GM18505 (cell line): Measurements from ENCODE around the gene LRCH3.
"Not testable (repeated sequence)": the region's sequence is repeated elsewhere in the genome, so short reads cannot be mapped to it uniquely, and the experiment has no call there.

Source experiments
- ATAC-seq: cut with Tn5 transposase; IDR thresholded peaks from one replicate; pipeline ENCODE4 v1.9.1; 2021; ENCODE audit not compliant: unreplicated experiment
- POLR2A ChIP-seq: IDR thresholded peaks from 4 replicates; pipeline ENCODE4 v1.6.1; 2011; ENCODE audit warnings: borderline replicate concordance; ENCODE audit not compliant: insufficient read depth, insufficient read length; ENCODE audit errors: extremely low read depth

LRCH3 gene

GRCh38 chr3:197926418-197926817 lies 135.4 kb downstream of the LRCH3 start:
- ATAC-seq = no peak
- TF ChIP-seq POLR2A = no peak

GRCh38 chr3:197927578-197927977 lies 136.5 kb downstream of the LRCH3 start:
- ATAC-seq = not testable (repeated sequence)

GRCh38 chr3:197936819-197937384 lies 145.8 kb downstream of the LRCH3 start:
- no peak for ATAC-seq
- no peak for TF ChIP-seq POLR2A
